Muscle layer of colon (tissue), 2 donors: Measurements from ENCODE around the gene SFTPA1.
"Not testable (repeated sequence)": the region's sequence is repeated elsewhere in the genome, so short reads cannot be mapped to it uniquely, and the experiment has no call there.

Source experiments
- H3K27ac ChIP-seq: one replicate; pipeline ENCODE4 v1.7.0; 2013; ENCODE audit warnings: low read depth, mild to moderate bottlenecking, low read length, moderate library complexity
- H3K27me3 ChIP-seq, 2 donors: one replicate each; pipeline ENCODE4 v1.7.0; 2013; ENCODE audit warnings: low read length in 2 of 2, mild to moderate bottlenecking in 2 of 2; ENCODE audit not compliant: insufficient read depth in 2 of 2, control insufficient read depth in 1 of 2
- H3K36me3 ChIP-seq: one replicate; pipeline ENCODE4 v1.7.0; 2013; ENCODE audit warnings: mild to moderate bottlenecking, low read length; ENCODE audit not compliant: insufficient read depth
- H3K4me1 ChIP-seq: one replicate; pipeline ENCODE4 v1.7.0; 2013; ENCODE audit warnings: mild to moderate bottlenecking, low read length; ENCODE audit not compliant: insufficient read depth
- H3K4me3 ChIP-seq, 2 donors: one replicate each; pipeline ENCODE4 v1.7.0; 2013; ENCODE audit warnings: low read length in 2 of 2, low read depth in 1 of 2, mild to moderate bottlenecking in 1 of 2, moderate library complexity in 1 of 2
- H3K9ac ChIP-seq: one replicate; pipeline ENCODE4 v1.7.0; 2013; ENCODE audit warnings: low read length
- H3K9me3 ChIP-seq: one replicate; pipeline ENCODE4 v1.7.0; 2013; ENCODE audit warnings: mild to moderate bottlenecking, low read length
- donor health status: abdominal sarcoma.
- donor health status: Adenocarcinoma of cecum.

The SFTPA1 gene

DNA sequence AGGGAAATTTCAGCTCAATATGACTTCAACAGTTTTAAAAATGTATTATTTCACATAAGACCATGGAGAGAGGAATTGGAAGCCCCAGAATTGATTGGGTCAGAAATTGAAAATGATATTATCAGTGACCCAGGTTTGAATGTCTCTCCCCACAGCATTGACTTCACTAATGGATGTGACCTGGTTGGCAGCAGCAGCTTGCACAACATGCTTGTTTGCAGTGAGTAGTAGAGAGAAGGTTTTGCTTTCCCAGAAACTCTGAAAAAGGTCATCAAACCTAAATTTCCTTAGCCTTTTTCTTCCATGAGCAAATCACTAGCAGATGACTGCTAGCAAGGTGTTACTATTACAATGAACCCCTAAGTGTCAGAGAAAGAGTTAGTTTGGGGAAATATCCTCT, 52.5 kb downstream of the SFTPA1 start:
- not testable (repeated sequence) for H3K9me3 ChIP-seq, H3K36me3 ChIP-seq, H3K9ac ChIP-seq, H3K27ac ChIP-seq, H3K4me1 ChIP-seq, H3K27me3 ChIP-seq, H3K4me3 ChIP-seq

DNA sequence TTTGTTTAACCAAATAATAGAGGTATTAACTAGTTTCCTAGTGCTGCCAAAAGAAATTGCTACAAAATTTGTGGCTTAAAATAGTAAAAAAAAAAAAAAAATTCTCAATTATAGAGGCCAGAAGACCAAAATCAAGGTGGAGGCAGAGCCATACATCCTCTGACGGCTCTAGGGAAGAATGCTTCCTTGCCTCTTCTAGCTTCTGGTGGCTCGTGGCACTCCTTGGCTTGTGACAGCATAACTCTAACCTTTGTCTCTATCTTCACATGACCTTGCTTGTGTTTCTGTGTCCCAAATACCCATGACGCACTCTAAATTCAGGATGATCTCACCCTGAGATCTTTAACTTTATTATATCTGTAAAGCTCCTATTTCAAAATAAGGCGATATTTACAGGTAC, 53.9 kb downstream of the SFTPA1 start:
- not testable (repeated sequence) for H3K36me3 ChIP-seq, H3K4me1 ChIP-seq, H3K27me3 ChIP-seq, H3K9ac ChIP-seq, H3K27ac ChIP-seq, H3K4me3 ChIP-seq, H3K9me3 ChIP-seq
